ENCODE measurements around the gene PDE6B. TPM values are rescaled to one million over a fixed set of nuclear protein-coding genes. Genes with fewer than 3 reads are reported as not detected.
A peak's percentile ranks its signal among the peaks of the same experiment; 100 is the strongest.

PDE6B gene
- total RNA-seq, 4 donors from 2014 or later: not detected

GRCh38 chr4:680091-680490, 54.7 kb downstream of the PDE6B start:
- H3K27ac ChIP-seq: peak overlapping the region in 1 of 4 donors; percentile 32
- intact Hi-C loops (cut with DNase I; ENCODE audit: low total_unique reads) (loop anchor here (10.0 kb wide), 1 partner anchor 495 kb away; the partner anchor contains the start of gene SPON2), in situ Hi-C loops (cut with MboI; ENCODE audit: low sequenced_read_pairs in 4 of 4) (no loop called here)
- no peak overlapping the region for H3K4me3 ChIP-seq
- no peak for DNase-seq
- H3K27me3 ChIP-seq: peaks cover 0 to 21% (median 6%) of the 10 kb centered on the region in 3 donors
- H3K36me3 ChIP-seq: no peaks in the 10 kb centered on the region
- TF ChIP-seq POLR2A (IDR thresholded peaks at IDR 0.05): no peak
- TF ChIP-seq, protein P1, sequence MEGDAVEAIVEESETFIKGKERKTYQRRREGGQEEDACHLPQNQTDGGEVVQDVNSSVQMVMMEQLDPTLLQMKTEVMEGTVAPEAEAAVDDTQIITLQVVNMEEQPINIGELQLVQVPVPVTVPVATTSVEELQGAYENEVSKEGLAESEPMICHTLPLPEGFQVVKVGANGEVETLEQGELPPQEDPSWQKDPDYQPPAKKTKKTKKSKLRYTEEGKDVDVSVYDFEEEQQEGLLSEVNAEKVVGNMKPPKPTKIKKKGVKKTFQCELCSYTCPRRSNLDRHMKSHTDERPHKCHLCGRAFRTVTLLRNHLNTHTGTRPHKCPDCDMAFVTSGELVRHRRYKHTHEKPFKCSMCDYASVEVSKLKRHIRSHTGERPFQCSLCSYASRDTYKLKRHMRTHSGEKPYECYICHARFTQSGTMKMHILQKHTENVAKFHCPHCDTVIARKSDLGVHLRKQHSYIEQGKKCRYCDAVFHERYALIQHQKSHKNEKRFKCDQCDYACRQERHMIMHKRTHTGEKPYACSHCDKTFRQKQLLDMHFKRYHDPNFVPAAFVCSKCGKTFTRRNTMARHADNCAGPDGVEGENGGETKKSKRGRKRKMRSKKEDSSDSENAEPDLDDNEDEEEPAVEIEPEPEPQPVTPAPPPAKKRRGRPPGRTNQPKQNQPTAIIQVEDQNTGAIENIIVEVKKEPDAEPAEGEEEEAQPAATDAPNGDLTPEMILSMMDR (IDR thresholded peaks at IDR 0.05 in 4 of 5, conservative IDR thresholded peaks at IDR 0.05 in 1 of 5): no peak
- ATAC-seq: no peak
- peaks cover 28 to 45% of the 10 kb centered on the region in 2 donors for H3K4me1 ChIP-seq
- no peaks in the 10 kb centered on the region for H3K9me3 ChIP-seq

DNA sequence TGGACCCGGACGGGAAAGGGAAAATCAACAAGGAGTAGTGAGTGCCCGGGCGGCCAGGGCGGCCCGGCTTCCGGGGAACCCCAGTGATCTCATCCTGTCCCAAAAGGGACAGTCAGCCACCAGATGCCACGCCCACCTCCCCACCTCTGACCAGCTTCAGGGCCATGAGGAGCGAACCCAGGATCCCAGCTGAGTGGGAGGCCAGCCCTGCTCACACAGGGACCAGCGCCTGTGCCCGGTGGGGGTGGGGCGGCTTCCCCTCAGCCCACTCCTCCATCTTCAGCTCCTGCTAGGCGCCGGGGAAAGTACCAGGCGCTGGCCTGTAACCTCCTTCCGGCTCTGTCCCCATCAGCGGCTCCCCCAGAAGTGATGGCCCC, 55.2 kb downstream of the PDE6B start:
- H3K4me3 ChIP-seq: peak overlapping the region; percentile 53 to 71 (median 64)
- in situ Hi-C loops (cut with MboI; ENCODE audit: low sequenced_read_pairs in 4 of 4) (no loop called here), intact Hi-C loops (cut with DNase I; ENCODE audit: low total_unique reads) (loop anchor here (10.0 kb wide), 1 partner anchor 494 kb away; the partner anchor contains the start of gene SPON2)
- H3K27me3 ChIP-seq: peaks cover 0 to 21% (median 6%) of the 10 kb centered on the region in 3 donors
- no peak for DNase-seq
- H3K4me1 ChIP-seq: peaks cover 26 to 41% of the 10 kb centered on the region in 2 donors
- no peaks in the 10 kb centered on the region for H3K9me3 ChIP-seq
- no peak for ATAC-seq
- H3K27ac ChIP-seq: peak overlapping the region in 2 of 4 donors; percentile 30 to 32
- no peaks in the 10 kb centered on the region for H3K36me3 ChIP-seq
- TF ChIP-seq, protein P1 (IDR thresholded peaks at IDR 0.05 in 4 of 5, conservative IDR thresholded peaks at IDR 0.05 in 1 of 5): no peak
- no peak for TF ChIP-seq POLR2A (IDR thresholded peaks at IDR 0.05)

GRCh38 chr4:680928-681645, 55.7 kb downstream of the PDE6B start:
- peaks cover 0 to 21% (median 6%) of the 10 kb centered on the region in 3 donors for H3K27me3 ChIP-seq
- no peaks in the 10 kb centered on the region for H3K9me3 ChIP-seq
- peak overlapping the region; percentile 53 to 71 (median 64) for H3K4me3 ChIP-seq
- peak overlapping the region in 2 of 4 donors; percentile 30 to 32 for H3K27ac ChIP-seq
- DNase-seq: peak in 1 of 2 donors; percentile 51
- intact Hi-C loops (cut with DNase I; ENCODE audit: low total_unique reads): loop anchor here (10.0 kb wide), 1 partner anchor 494 kb away; the partner anchor contains the start of gene SPON2
- peak in 1 of 2 donors; percentile 39 for ATAC-seq
- TF ChIP-seq, protein P1 (IDR thresholded peaks at IDR 0.05 in 4 of 5, conservative IDR thresholded peaks at IDR 0.05 in 1 of 5): no peak
- peak in 1 of 2 donors; percentile 36 for TF ChIP-seq POLR2A (IDR thresholded peaks at IDR 0.05)
- peaks cover 21 to 35% of the 10 kb centered on the region in 2 donors for H3K4me1 ChIP-seq
- in situ Hi-C loops (cut with MboI; ENCODE audit: low sequenced_read_pairs in 4 of 4): no loop called here
- H3K36me3 ChIP-seq: no peaks in the 10 kb centered on the region

- Histone ChIP-seq H3K36me3 (no peaks in the 10 kb centered on the region), H3K27ac (no peak overlapping the region), H3K27me3 (peaks cover 0 to 21% (median 6%) of the 10 kb centered on the region in 3 donors), H3K9me3 (no peaks in the 10 kb centered on the region), H3K4me3 (peak overlapping the region in 1 of 4 donors; percentile 24), H3K4me1 (peaks cover 15 to 31% of the 10 kb centered on the region in 2 donors)
- no peak for ATAC-seq
- intact Hi-C loops (cut with DNase I; ENCODE audit: low total_unique reads) (loop anchor here (10.0 kb wide), 1 partner anchor 493 kb away; the partner anchor contains the start of gene SPON2), in situ Hi-C loops (cut with MboI; ENCODE audit: low sequenced_read_pairs in 4 of 4) (no loop called here)
- DNase-seq: no peak
- TF ChIP-seq, protein P1 (IDR thresholded peaks at IDR 0.05 in 4 of 5, conservative IDR thresholded peaks at IDR 0.05 in 1 of 5): no peak
- TF ChIP-seq POLR2A (IDR thresholded peaks at IDR 0.05): no peak
Observed at GRCh38 chr4:681736-682451, 56.5 kb downstream of the PDE6B start.

Measured in gastrocnemius medialis (tissue), 4 donors.